ACC112 (cell line): Measurements from ENCODE around the gene GOPC.
"Not testable (repeated sequence)": the region's sequence is repeated elsewhere in the genome, so short reads cannot be mapped to it uniquely, and the experiment has no call there.

Experiments used
- H2AFZ ChIP-seq: fragments of 200-600 bp; sonication (generic); one replicate; pipeline ENCODE4 v1.6.0; 2017; ENCODE audit warnings: antibody characterized with exemption, low read length; ENCODE audit not compliant: unreplicated experiment
- H3K27ac ChIP-seq: fragments of 200-600 bp; sonication (generic); 2 replicates; pipeline ENCODE4 v1.5.1; 2014; ENCODE audit warnings: low read depth, mild to moderate bottlenecking, antibody characterized with exemption, low read length, moderate library complexity
- H3K27me3 ChIP-seq: fragments of 200-600 bp; sonication (generic); 2 replicates; pipeline ENCODE4 v1.6.1; 2014; ENCODE audit warnings: mild to moderate bottlenecking, antibody characterized with exemption, low read length, moderate library complexity, mixed read lengths; ENCODE audit not compliant: insufficient read depth
- H3K36me3 ChIP-seq: fragments of 200-600 bp; sonication (generic); 2 replicates; pipeline ENCODE4 v1.6.1; 2016; ENCODE audit warnings: mild to moderate bottlenecking, antibody characterized with exemption, low read length, moderate library complexity, mixed read lengths; ENCODE audit not compliant: insufficient read depth
- H3K4me1 ChIP-seq: fragments of 200-600 bp; sonication (generic); one replicate; pipeline ENCODE4 v1.6.1; 2016; ENCODE audit warnings: low read length, mixed read lengths; ENCODE audit not compliant: insufficient read depth, unreplicated experiment, control insufficient read depth
- H3K4me3 ChIP-seq: fragments of 200-600 bp; sonication (generic); 2 replicates; pipeline ENCODE4 v1.5.1; 2014; ENCODE audit warnings: mild to moderate bottlenecking, low read depth, low read length
- H3K79me2 ChIP-seq: fragments of 200-600 bp; sonication (generic); one replicate; pipeline ENCODE4 v1.6.0; 2016; ENCODE audit warnings: low read length; ENCODE audit not compliant: control insufficient read depth, unreplicated experiment, insufficient read depth

GOPC gene

DNA sequence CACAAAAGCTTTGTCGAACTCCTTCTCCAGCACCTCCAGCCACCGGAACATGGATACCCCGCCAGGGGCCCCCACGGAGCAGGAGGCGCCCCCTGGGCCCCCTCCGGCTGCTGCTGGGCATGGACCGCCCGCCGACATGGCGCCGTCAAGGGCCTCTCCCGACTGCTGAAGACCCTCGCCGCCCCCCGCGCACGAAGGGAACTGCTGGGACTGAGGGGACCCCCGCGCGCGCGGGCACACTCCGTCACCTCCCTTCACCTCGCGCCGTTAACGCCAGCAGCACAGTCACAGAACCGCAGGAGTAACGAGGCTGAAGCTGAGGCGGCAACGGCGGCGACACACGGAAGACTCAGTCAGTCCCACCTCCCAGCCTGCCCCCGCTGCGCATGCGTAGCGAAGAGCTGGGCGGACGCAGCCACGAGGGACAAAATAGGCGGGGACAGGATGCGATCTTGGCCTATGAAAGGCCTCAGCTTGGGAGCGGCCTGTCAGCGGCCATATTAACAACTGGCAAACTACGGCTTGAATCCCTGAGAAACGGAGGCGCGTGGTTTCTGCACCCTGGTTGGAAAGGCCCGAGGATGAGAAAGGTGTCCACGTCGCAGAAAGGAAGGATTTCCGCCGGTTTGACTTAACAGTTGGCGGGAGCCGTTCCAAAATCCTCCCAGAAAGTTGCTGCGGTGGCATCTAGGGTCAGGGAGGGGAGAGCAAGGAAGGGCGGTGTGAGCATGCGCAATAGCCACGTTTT is at the start of gene GOPC:
GOPC (minus strand) TSS at position 361 of the 748 bp plus-strand sequence; CDS start at position 138, 223 bp downstream.
- Histone ChIP-seq H3K4me1 (peaks cover 14% of the 10 kb centered on the region), H3K27me3 (no peaks in the 10 kb centered on the region), H2AFZ (peak within 1 kb of the TSS; percentile 99), H3K4me3 (peak within 1 kb of the TSS; percentile 96), H3K36me3 (peaks cover 19% of the 10 kb centered on the region), H3K79me2 (peaks cover 51% of the 10 kb centered on the region), H3K27ac (peak within 1 kb of the TSS; percentile 88)

DNA sequence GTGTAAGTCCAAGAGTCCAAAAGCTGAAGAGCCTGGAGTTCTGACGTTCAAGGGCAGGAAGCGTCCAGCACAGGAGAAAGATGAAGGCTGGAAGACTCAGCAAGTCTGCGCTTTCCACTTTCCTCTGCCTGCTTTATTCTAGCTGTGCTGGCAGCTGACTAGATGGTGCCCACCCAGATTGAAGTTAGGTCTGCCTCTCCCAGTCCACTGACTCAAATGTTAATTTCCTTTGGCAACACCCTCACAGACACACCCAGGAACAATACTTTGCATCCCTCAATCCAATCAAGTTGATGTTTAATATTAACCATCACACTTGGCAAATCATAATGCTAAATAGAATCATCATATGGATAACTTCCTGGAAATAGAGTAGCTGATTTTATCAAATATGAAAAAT is 49.7 kb upstream of the GOPC start:
- H3K79me2 ChIP-seq, H3K27me3 ChIP-seq, H3K27ac ChIP-seq, H2AFZ ChIP-seq, H3K4me3 ChIP-seq, H3K36me3 ChIP-seq, H3K4me1 ChIP-seq: not testable (repeated sequence)

DNA sequence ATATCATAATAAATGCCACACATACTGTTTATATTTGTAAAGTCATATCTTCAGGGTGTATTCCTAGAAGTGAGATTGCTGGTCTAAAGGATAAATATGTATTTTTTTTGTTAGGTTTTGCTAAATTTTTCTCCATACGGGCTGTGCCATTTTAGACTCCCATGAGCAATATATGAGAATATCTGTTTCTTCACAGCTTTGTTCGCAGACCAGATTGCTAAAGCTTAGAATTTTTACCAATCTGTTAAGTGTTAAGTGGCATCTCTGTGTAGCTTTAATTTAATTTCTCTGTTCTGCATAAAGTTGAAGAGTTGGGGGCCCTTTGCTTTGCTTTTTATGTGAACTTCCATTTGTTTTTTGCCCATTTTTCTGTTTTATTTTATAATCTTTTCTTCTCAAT is 40.7 kb upstream of the GOPC start:
- no peak overlapping the region for H2AFZ ChIP-seq
- no peaks in the 10 kb centered on the region for H3K4me1 ChIP-seq
- H3K4me3 ChIP-seq = no peak overlapping the region
- H3K27ac ChIP-seq = no peak overlapping the region
- H3K27me3 ChIP-seq = no peaks in the 10 kb centered on the region
- H3K79me2 ChIP-seq = no peaks in the 10 kb centered on the region
- H3K36me3 ChIP-seq = no peaks in the 10 kb centered on the region

DNA sequence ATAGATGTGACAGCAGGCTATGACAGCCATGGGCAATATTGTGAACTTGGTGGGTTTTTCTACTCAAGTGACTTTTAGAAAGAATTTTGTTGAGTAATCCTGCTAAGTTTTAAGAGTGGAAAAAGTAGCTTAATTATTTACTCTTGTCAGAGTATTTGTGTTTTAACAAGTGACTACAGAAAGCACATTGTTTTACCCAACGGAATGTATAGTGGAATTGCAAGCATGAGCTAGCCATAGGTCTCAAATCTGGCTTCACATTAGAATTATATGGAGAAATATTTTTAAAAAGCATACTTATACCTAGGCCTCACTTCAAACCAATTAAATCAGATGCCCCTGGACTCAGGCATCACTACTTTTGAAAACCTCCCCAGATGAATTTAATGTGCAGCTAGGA is 35.5 kb upstream of the GOPC start:
- no peaks in the 10 kb centered on the region for H3K4me1 ChIP-seq
- H3K27ac ChIP-seq = no peak overlapping the region
- no peaks in the 10 kb centered on the region for H3K79me2 ChIP-seq
- H3K4me3 ChIP-seq = no peak overlapping the region
- no peaks in the 10 kb centered on the region for H3K27me3 ChIP-seq
- no peaks in the 10 kb centered on the region for H3K36me3 ChIP-seq
- no peak overlapping the region for H2AFZ ChIP-seq

DNA sequence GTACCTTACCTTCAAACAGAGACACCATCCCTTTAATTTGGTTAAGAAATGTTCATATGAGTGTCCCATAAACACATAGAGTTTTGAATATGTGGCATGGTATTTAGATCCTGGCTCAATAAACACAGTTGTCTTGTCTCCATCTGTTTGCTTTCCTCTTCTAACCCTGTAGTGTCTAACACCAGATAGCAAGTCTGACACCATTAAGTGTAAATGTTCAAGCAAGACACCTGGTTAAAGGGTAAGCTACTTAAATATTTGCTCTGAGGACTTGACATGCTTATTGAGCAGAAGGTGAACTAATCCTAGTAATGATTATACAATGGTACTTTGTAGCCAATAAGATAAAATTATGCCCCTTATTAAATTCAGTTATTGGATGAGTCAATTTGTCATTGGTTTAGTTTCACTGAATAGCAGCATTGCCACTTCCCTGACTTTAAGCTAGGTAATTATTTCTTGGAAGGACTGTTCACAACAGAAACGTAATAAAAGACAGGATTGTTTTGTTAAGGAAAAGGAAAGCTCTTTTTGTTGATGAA is 26.9 kb upstream of the GOPC start:
- H3K4me1 ChIP-seq = no peaks in the 10 kb centered on the region
- 0 out of 2 replicates have a peak, but pooled peaks cover 2% of the 10 kb centered on the region for H3K27me3 ChIP-seq
- H3K27ac ChIP-seq = no peak overlapping the region
- H3K4me3 ChIP-seq = no peak overlapping the region
- H3K79me2 ChIP-seq = no peaks in the 10 kb centered on the region
- H3K36me3 ChIP-seq = no peaks in the 10 kb centered on the region
- no peak overlapping the region for H2AFZ ChIP-seq

DNA sequence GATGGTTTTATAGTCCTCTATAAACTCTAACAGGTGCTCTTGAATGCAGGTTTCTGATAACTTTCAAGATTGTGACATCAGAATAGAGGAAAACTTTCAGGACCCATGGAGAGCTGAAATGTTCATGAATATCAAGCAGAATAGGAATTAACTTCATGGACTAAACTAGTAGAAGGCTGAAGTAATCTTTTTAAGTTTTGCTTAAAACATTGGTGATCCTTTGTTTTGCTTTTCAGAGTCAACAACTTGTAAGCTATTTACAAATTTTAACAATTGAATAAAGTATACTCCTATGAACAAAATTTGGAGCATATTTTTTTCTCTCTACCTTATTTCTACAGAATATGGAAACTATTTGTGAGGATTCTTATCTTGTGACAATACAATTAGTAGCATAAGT is 25.2 kb upstream of the GOPC start:
- no peaks in the 10 kb centered on the region for H3K36me3 ChIP-seq
- no peak overlapping the region for H3K4me3 ChIP-seq
- no peak overlapping the region for H3K27ac ChIP-seq
- no peaks in the 10 kb centered on the region for H3K79me2 ChIP-seq
- H3K4me1 ChIP-seq = no peaks in the 10 kb centered on the region
- H2AFZ ChIP-seq = no peak overlapping the region
- 0 out of 2 replicates have a peak, but pooled peaks cover 2% of the 10 kb centered on the region for H3K27me3 ChIP-seq

DNA sequence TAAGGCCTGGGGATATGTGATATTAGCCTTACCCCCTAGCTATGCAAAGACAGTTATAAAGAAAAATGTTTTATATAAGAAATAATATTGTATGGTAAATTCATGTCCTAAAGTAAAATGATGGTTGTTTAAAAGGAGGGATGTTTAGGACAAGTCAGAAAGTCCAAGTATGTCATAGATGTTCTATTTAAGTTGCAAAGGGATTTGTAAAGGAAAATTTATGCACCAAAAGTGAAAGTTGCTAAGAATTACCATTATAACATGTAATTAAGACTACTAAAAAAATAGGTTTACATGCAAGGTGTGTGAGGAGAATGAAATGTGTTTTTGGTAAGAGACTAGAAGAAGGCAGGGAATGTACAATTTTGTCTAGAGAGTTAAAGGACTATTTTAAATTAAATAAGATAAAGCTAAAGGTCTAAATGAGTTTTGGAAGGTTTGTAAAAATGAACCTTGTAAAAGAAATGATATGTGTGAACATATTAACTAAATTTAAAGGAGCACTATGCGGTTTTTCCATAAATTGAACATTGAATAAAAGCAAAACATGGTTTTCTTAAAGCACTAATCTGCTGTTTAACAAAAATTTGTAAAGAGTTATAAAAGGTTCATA is 22.7 kb upstream of the GOPC start:
- Histone ChIP-seq H3K4me1 (no peaks in the 10 kb centered on the region), H3K27me3 (no peaks in the 10 kb centered on the region), H2AFZ (no peak overlapping the region), H3K4me3 (no peak overlapping the region), H3K27ac (no peak overlapping the region), H3K36me3 (no peaks in the 10 kb centered on the region), H3K79me2 (no peaks in the 10 kb centered on the region)

DNA sequence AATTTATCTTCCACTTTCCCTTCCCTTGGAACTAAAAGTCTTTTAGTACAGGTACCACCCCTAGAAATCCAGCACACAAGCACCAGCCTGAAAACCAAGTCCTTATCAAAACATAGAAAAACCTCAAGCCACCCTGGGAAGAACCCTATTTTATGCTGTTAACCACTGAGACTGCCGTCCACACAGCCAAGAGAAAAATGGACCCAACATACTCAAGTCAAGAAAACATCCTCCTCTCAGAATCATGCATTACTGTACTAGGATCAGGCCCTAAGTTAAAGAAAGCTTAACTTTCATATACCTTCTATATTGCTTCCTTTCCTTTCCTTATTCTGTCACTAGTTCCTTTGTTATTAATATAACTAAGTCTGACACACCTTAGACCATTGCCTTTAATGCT is 16.9 kb upstream of the GOPC start:
- no peaks in the 10 kb centered on the region for H3K27me3 ChIP-seq
- no peak overlapping the region for H3K27ac ChIP-seq
- no peaks in the 10 kb centered on the region for H3K79me2 ChIP-seq
- H3K4me3 ChIP-seq = no peak overlapping the region
- no peaks in the 10 kb centered on the region for H3K4me1 ChIP-seq
- no peaks in the 10 kb centered on the region for H3K36me3 ChIP-seq
- H2AFZ ChIP-seq = no peak overlapping the region

DNA sequence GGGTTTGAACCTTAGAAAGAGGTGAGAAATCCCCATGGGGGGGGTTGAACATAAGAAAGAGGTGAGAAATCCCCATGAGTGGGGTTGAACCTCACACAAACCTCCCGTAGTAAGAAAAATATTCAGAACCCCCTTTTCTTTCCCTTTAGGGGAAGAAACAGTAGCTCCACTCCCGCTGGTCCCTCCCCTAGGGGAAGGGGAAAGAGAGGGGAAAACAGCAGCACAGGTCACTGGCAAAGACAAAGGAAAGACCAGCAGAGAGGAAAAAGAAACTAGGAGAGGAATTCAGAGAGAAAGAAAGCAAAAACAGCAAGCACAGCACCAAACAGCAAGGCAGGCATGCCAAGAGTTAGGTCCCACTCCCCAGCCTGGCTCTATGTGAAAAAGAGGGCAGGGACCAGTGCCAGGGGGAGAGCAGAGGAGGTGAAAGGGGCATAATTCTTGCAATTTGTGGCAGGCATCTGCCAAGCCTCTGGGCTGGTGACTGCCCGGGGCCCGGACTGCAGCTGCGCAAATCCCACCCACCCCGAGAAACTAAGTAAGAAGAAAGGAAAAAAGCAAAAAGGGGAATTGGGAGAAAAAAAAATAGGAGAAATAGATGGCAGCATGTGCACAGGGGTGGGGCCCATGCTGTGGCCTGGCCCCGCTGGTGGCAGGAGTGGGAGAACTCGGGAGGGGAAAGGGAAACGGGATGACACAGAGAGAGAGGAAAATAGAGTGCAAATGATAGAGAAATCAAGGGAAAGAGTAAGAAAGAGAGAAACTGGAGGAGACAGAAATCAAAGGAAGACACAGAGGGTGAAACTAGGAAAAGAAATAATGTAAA is 15.1 kb upstream of the GOPC start:
- Histone ChIP-seq H3K27me3 (no peaks in the 10 kb centered on the region), H3K79me2 (no peaks in the 10 kb centered on the region), H3K4me3 (no peak overlapping the region), H3K27ac (no peak overlapping the region), H2AFZ (no peak overlapping the region), H3K36me3 (no peaks in the 10 kb centered on the region), H3K4me1 (no peaks in the 10 kb centered on the region)

DNA sequence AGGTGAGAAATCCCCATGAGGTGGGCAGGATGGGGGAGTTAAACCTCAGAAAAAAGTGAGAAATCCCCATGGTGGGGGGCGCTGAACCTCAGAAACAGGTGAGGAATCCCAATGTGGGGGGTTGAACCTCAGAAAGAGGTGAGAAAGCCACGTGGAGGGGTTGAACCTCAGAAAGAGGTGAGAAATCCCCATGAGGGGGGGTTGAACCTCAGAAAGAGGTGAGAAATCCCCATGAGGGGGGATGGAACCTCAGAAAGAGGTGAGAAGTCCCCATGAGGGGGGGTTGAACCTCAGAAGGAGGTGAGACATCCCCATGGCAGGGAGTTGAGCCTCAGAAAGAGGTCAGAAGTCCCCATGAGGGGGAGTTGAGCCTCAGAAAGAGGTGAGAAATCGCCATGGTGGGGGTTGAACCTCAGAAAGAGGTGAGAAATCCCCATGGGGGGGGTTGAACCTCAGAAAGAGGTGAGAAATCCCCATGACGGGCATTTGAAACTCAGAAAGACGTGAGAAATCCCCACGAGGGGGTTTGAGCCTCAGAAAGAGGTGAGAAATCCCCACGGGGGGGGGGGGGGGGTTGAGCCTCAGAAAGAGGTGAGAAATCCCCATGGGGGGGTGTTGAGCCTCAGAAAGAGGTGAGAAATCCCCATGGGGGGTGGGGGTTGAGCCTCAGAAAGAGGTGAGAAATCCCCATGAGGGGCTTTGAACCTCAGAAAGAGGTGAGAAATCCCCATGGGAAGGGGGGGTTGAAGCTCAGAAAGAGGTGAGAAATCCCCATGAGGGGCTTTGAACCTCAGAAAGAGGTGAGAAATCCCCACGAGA is 14.3 kb upstream of the GOPC start:
- Histone ChIP-seq H3K27ac (no peak overlapping the region), H3K4me3 (no peak overlapping the region), H2AFZ (no peak overlapping the region), H3K4me1 (no peaks in the 10 kb centered on the region), H3K36me3 (no peaks in the 10 kb centered on the region), H3K79me2 (no peaks in the 10 kb centered on the region), H3K27me3 (no peaks in the 10 kb centered on the region)
